K562 (cell line): Measurements from ENCODE around the gene IQCK. TPM values are rescaled to one million over a fixed set of nuclear protein-coding genes. Genes with fewer than 3 reads are reported as not detected.

ENCODE experiments used
- BRF2 ChIP-seq: IDR thresholded peaks from 3 replicates; pipeline ENCODE4 v1.6.1; 2011; ENCODE audit warnings: borderline replicate concordance, mild to moderate bottlenecking; ENCODE audit not compliant: insufficient read length, insufficient read depth
- CREB3 ChIP-seq: fragments of 450-650 bp; conservative IDR thresholded peaks from 2 replicates; pipeline ENCODE4 v1.6.1; 2016; ENCODE audit warnings: missing genetic modification characterization, low read depth, mild to moderate bottlenecking, missing compliant biosample characterization, moderate library complexity
- GTF2A2 ChIP-seq: IDR thresholded peaks from 2 replicates; pipeline ENCODE4 v1.6.1; 2016; ENCODE audit warnings: mild to moderate bottlenecking, missing genetic modification characterization, missing compliant biosample characterization
- NFYB ChIP-seq: IDR thresholded peaks from 2 replicates; pipeline ENCODE4 v1.6.1; 2011; ENCODE audit warnings: mild to moderate bottlenecking, moderate library complexity; ENCODE audit not compliant: insufficient read length; ENCODE audit errors: extremely low read depth
- PREB ChIP-seq: sonication (generic); formaldehyde crosslinking; IDR thresholded peaks from 2 replicates; pipeline ENCODE4 v1.8.1; 2023; ENCODE audit warnings: mild to moderate bottlenecking, missing genetic modification reagents
- TCF15 ChIP-seq: fragments of 250-450 bp; sonication (Bioruptor Pico); IDR thresholded peaks from 2 replicates; pipeline ENCODE4 v1.8.0; 2022; ENCODE audit warnings: moderate library complexity, mild to moderate bottlenecking, inconsistent platforms
- ZFPM2 ChIP-seq: fragments of 250-450 bp; sonication (Bioruptor Pico); IDR thresholded peaks from 2 replicates; pipeline ENCODE4 v1.5.1; 2022; ENCODE audit warnings: mild to moderate bottlenecking
- ZNF695 ChIP-seq: fragments of 450-650 bp; formaldehyde crosslinking; IDR thresholded peaks from 2 replicates; pipeline ENCODE4 v1.4.0; 2020; ENCODE audit warnings: mild to moderate bottlenecking, moderate library complexity
- polyA plus RNA-seq, 8 experiments: library from polyadenylated mRNA; depleted of rRNA in 4 of 8; stranded (reverse) in 5 of 8; unstranded in 3 of 8; fragments of >200 nt; fragmentation: Nextera tagmentation in 2 of 8; fragmentation: Illumina TruSeq in 1 of 8; extraction: Ambion mirVana in 2 of 8; extraction: Trizol in 1 of 8; gene quantifications; 2 replicates each; pipeline versions ENCODE4 v1.2.1 to v1.2.3, GENCODE V29; 2011 to 2014; ENCODE audit warnings: inconsistent platforms in 1 of 8, missing spikeins in 1 of 8
- total RNA-seq, 7 experiments: library from RNA; depleted of rRNA in 6 of 7; stranded (reverse); fragments of >200 nt in 6 of 7; fragmentation: Illumina TruSeq in 2 of 7; extraction: Trizol in 2 of 7; gene quantifications; 2 replicates each; pipeline versions ENCODE4 v1.2.1 to v1.2.3, GENCODE V29; 2011 to 2021; ENCODE audit warnings: low replicate concordance in 1 of 7

Gene IQCK
- total and polyA plus RNA-seq, 9 of the 15 experiments (the other 6 are each of a cell fraction or from before 2014, with no cell fraction given) = 5.2 to 12.2 (median 7.3) TPM

- TF ChIP-seq CREB3 (tag) (no peak), ZNF695 (CRISPR knock-in tag) (no peak), PREB (no peak), ZFPM2 (CRISPR knock-in tag) (no peak), BRF2 (no peak), GTF2A2 (tag) (no peak), TCF15 (CRISPR knock-in tag) (no peak), NFYB (no peak)
- TF ChIP-seq, all 486 proteins: peak for 0
Measured at GRCh38 chr16:19745286-19746010, 27.4 kb downstream of the IQCK start (continued).
